Osteocyte (in vitro differentiated cells): Measurements from ENCODE around the gene CCR5. TPM values are rescaled to one million over a fixed set of nuclear protein-coding genes. Genes with fewer than 3 reads are reported as not detected.

Experiments used
- DNase-seq: peaks from one replicate; pipeline ENCODE4 v3.0.0; 2021; ENCODE audit warnings: mixed read lengths; ENCODE audit not compliant: unreplicated experiment; ENCODE audit errors: extremely low spot score
- H3K27ac Mint-ChIP-seq: one replicate; pipeline ENCODE4 v1.8.0; 2021; ENCODE audit warnings: mild to moderate bottlenecking, mixed read lengths; ENCODE audit not compliant: unreplicated experiment
- H3K27me3 Mint-ChIP-seq: one replicate; pipeline ENCODE4 v1.8.0; 2021; ENCODE audit warnings: mixed read lengths; ENCODE audit not compliant: unreplicated experiment
- H3K36me3 Mint-ChIP-seq: one replicate; pipeline ENCODE4 v1.8.0; 2021; ENCODE audit warnings: mixed read lengths; ENCODE audit not compliant: unreplicated experiment
- H3K4me1 Mint-ChIP-seq: one replicate; pipeline ENCODE4 v1.8.0; 2021; ENCODE audit warnings: mixed read lengths; ENCODE audit not compliant: unreplicated experiment
- H3K4me3 Mint-ChIP-seq: one replicate; pipeline ENCODE4 v1.8.0; 2021; ENCODE audit warnings: mild to moderate bottlenecking, moderate library complexity, mixed read lengths; ENCODE audit not compliant: unreplicated experiment
- H3K9me3 Mint-ChIP-seq: one replicate; pipeline ENCODE4 v1.8.0; 2021; ENCODE audit warnings: mixed read lengths; ENCODE audit not compliant: unreplicated experiment
- total RNA-seq: library from RNA; stranded (reverse); gene quantifications from 2 replicates; pipeline ENCODE4 v1.2.1, GENCODE V29; 2021
- TF ChIP-seq, protein P1 (sequence below): fragments of 200-600 bp; sonication (generic); IDR thresholded peaks from 2 replicates; pipeline ENCODE4 v1.5.0; 2021; ENCODE audit warnings: antibody characterized with exemption, mild to moderate bottlenecking, moderate library complexity

CCR5 gene
- total RNA-seq, 1 donor from 2014 or later: not detected

DNA sequence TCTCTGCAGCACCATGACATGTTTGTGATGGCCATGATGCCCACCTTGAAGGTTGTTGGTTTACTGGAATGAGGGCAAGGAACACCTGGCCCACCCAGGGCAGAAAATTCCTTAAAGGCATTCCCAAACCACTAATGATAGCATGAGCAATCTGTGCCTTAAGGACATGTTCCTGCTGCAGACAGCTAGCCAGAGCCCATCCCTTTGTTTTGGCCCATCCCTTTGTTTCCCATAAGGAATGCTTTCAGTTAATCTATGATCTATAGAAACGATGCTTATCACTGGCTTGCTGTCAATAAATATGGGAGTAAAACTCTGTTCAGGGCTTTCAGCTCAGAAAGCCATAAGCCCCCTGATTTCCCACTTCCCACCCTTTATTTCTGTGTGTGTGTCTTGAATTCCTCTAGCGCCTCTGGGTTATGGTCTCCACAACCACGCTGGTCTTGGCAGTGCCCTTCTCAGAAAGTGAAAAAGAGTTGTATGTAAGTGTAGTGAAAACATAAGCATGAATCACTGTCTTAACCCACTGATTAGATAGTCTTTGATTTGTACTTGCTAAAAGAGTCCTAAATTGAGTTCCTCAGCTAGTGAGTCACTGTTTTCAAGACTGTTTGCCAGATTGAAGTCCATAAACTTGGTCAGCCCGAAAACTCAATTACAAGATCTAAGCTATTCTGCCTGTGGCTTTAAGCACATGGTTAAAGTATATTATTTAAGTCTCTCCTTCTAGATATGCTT, 35.8 kb upstream of the CCR5 start:
- TF ChIP-seq, protein P1, sequence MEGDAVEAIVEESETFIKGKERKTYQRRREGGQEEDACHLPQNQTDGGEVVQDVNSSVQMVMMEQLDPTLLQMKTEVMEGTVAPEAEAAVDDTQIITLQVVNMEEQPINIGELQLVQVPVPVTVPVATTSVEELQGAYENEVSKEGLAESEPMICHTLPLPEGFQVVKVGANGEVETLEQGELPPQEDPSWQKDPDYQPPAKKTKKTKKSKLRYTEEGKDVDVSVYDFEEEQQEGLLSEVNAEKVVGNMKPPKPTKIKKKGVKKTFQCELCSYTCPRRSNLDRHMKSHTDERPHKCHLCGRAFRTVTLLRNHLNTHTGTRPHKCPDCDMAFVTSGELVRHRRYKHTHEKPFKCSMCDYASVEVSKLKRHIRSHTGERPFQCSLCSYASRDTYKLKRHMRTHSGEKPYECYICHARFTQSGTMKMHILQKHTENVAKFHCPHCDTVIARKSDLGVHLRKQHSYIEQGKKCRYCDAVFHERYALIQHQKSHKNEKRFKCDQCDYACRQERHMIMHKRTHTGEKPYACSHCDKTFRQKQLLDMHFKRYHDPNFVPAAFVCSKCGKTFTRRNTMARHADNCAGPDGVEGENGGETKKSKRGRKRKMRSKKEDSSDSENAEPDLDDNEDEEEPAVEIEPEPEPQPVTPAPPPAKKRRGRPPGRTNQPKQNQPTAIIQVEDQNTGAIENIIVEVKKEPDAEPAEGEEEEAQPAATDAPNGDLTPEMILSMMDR: no peak
- no peaks in the 10 kb centered on the region for H3K36me3 Mint-ChIP-seq
- H3K27ac Mint-ChIP-seq: no peak overlapping the region
- DNase-seq: no peak
- no peak overlapping the region for H3K4me3 Mint-ChIP-seq
- peaks cover 21% of the 10 kb centered on the region for H3K27me3 Mint-ChIP-seq
- peaks cover 3% of the 10 kb centered on the region for H3K9me3 Mint-ChIP-seq
- H3K4me1 Mint-ChIP-seq: no peaks in the 10 kb centered on the region

GRCh38 chr3:46335541-46335940, 35.2 kb upstream of the CCR5 start:
- H3K4me1 Mint-ChIP-seq: no peaks in the 10 kb centered on the region
- peaks cover 21% of the 10 kb centered on the region for H3K27me3 Mint-ChIP-seq
- TF ChIP-seq, protein P1: no peak
- no peak for DNase-seq
- H3K4me3 Mint-ChIP-seq: no peak overlapping the region
- no peaks in the 10 kb centered on the region for H3K36me3 Mint-ChIP-seq
- H3K9me3 Mint-ChIP-seq: peaks cover 3% of the 10 kb centered on the region
- no peak overlapping the region for H3K27ac Mint-ChIP-seq

DNA sequence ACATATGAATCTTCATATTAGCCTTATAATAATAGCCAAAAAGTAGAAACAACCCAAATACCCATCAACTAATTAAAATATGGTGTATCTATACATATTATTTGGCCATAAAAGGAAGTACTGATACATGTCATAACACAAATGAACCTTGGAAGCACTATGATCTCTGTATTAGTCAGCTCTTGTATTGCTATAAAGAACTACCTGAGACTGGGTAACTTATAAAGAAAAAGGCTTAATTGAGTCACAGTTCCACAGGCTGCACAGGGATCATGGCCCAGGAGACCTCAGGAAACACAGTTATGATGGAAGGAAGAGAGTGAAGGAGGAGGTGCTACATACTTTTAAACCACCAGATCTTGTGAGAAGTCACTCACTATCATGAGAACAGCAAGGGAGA, 32.8 kb upstream of the CCR5 start:
- H3K27me3 Mint-ChIP-seq: peaks cover 14% of the 10 kb centered on the region
- TF ChIP-seq, protein P1: no peak

DNA sequence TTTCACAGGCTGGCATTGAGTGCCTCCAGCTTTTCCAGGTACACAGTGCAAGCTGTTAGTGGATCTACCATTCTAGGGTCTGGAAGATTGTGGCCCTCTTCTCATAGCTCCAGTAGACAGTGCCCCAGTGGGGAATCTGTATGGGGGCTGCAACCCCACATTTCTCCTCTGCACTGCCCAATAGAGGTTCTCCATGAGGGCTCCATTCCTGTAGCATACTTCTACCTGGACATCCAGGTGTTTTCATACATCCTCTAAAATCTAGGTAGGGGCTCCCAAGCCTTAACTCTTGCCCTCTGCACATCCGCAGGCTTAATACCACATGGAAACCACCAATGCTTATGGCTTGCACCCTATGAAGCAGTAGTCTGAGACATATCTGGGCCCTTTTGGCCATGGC, 31.9 kb upstream of the CCR5 start:
- H3K4me1 Mint-ChIP-seq: no peaks in the 10 kb centered on the region
- peaks cover 14% of the 10 kb centered on the region for H3K27me3 Mint-ChIP-seq
- TF ChIP-seq, protein P1: no peak
- H3K27ac Mint-ChIP-seq: no peak overlapping the region
- H3K36me3 Mint-ChIP-seq: no peaks in the 10 kb centered on the region
- H3K4me3 Mint-ChIP-seq: no peak overlapping the region
- peaks cover 3% of the 10 kb centered on the region for H3K9me3 Mint-ChIP-seq
- DNase-seq: no peak

More for the DNA sequence above, 32.8 kb upstream of the CCR5 start:
- Mint-ChIP-seq H3K9me3 (peaks cover 3% of the 10 kb centered on the region), H3K36me3 (no peaks in the 10 kb centered on the region), H3K4me1 (no peaks in the 10 kb centered on the region), H3K4me3 (no peak overlapping the region), H3K27ac (no peak overlapping the region)
- DNase-seq: no peak

DNA sequence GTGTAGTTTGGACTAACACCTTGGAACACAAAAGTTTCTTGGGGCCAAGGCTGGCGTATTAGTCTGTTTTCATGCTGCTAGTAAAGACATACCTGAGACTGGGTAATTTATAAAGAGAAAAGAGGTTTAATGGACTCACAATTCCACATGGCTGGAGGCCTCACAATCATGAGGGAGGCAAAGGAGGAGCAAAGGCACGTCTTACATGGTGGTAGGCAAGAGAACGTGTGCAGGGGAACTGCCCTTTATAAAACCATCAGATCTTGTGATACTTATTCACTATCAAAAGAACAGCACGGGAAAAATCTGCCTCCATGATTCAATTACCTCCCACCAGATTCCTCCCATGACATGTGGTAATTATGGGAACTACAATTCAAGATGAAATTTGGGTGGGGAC, 26.3 kb upstream of the CCR5 start:
- Mint-ChIP-seq H3K9me3 (no peaks in the 10 kb centered on the region), H3K36me3 (no peaks in the 10 kb centered on the region), H3K27ac (no peak overlapping the region), H3K4me1 (no peaks in the 10 kb centered on the region), H3K4me3 (no peak overlapping the region), H3K27me3 (peaks cover 17% of the 10 kb centered on the region)
- DNase-seq: no peak
- TF ChIP-seq, protein P1: no peak
